Prostate gland (tissue), 2 donors: ENCODE measurements around the gene STARD3NL. TPM values are rescaled to one million over a fixed set of nuclear protein-coding genes. Genes with fewer than 3 reads are reported as not detected.
A peak's percentile ranks its signal among the peaks of the same experiment; 100 is the strongest.
"Not testable (repeated sequence)": the region's sequence is repeated elsewhere in the genome, so short reads cannot be mapped to it uniquely, and the experiment has no call there.

Source experiments
- DNase-seq: peaks from one replicate; pipeline ENCODE4 v3.0.0-alpha.2; 2019; ENCODE audit warnings: low spot score
- H3K27ac ChIP-seq, 2 donors: fragments of 200-600 bp; sonication (generic); 2 replicates each; pipeline ENCODE4 v1.5.1; 2017 to 2019
- H3K27me3 ChIP-seq: fragments of 200-600 bp; sonication (generic); replicated peaks from 2 replicates; pipeline ENCODE4 v1.5.1; 2019; ENCODE audit not compliant: insufficient read depth
- H3K36me3 ChIP-seq, 2 donors: fragments of 200-600 bp; sonication (generic); 1 replicate in 1 of 2; 2 replicates in 1 of 2; pipeline versions ENCODE4 v1.5.1 to v1.8.1; 2017 to 2019
- H3K4me1 ChIP-seq: fragments of 200-600 bp; sonication (generic); replicated peaks from 2 replicates; pipeline ENCODE4 v1.5.1; 2019
- H3K4me3 ChIP-seq, 2 donors: fragments of 200-600 bp; sonication (generic); 2 replicates each; pipeline ENCODE4 v1.5.1; 2017 to 2019
- H3K9me3 ChIP-seq: fragments of 200-600 bp; sonication (generic); 2 replicates; pipeline ENCODE4 v1.5.1; 2017
- CTCF ChIP-seq, 4 experiments: fragments of 200-600 bp in 2 of 4; fragments of 450-650 bp in 2 of 4; sonication (generic) in 2 of 4; IDR thresholded peaks; 1 replicate in 3 of 4; 2 replicates in 1 of 4; pipeline ENCODE4 v1.5.1; 2016 to 2019; ENCODE audit warnings: antibody characterized with exemption in 4 of 4, mild to moderate bottlenecking in 2 of 4, moderate library complexity in 2 of 4
- POLR2A ChIP-seq: fragments of 450-650 bp; IDR thresholded peaks from one replicate; pipeline ENCODE4 v1.6.1; 2016; ENCODE audit warnings: antibody characterized with exemption, mild to moderate bottlenecking
- POLR2AphosphoS5 ChIP-seq: sonication (generic); formaldehyde crosslinking; IDR thresholded peaks from one replicate; pipeline ENCODE4 v1.6.1; 2017; ENCODE audit warnings: antibody characterized with exemption
- WGBS: methylation state at CpG from one replicate; pipeline ENCODE4 v1.1.5; 2018; 5-methylcytosine and 5-hydroxymethylcytosine counted together
- intact Hi-C: fragments of 100-400 bp; cut with DNase I; formaldehyde crosslinking; loops from one replicate; pipeline ENCODE4 v1.14.2; 2022
- total RNA-seq, 2 donors: library from RNA; depleted of rRNA; stranded (reverse); fragments of >200 nt; gene quantifications; one replicate each; pipeline ENCODE4 v1.1.0, GENCODE V29; 2016

The STARD3NL gene
- total RNA-seq, 2 donors from 2014 or later, result 49.0 to 78.3 TPM

GRCh38 chr7:38223306-38223705 is 45.3 kb downstream of the STARD3NL start:
- no peak for TF ChIP-seq POLR2AphosphoS5
- no peaks in the 10 kb centered on the region for H3K27me3 ChIP-seq
- no peaks in the 10 kb centered on the region for H3K36me3 ChIP-seq
- no peak overlapping the region for H3K4me3 ChIP-seq
- peak overlapping the region; percentile 67 to 79 for H3K27ac ChIP-seq
- H3K4me1 ChIP-seq, result peaks cover 14% of the 10 kb centered on the region
- no peak for DNase-seq
- H3K9me3 ChIP-seq, result no peaks in the 10 kb centered on the region
- intact Hi-C loops, result loop anchor here (2.0 kb wide), 1 partner anchor 323 kb away; no protein-coding TSS in a partner anchor
- WGBS, result 82% methylated on average over 2 of the region's 2 CpGs

GRCh38 chr7:38224392-38224791 is 46.3 kb downstream of the STARD3NL start:
- no peaks in the 10 kb centered on the region for H3K36me3 ChIP-seq
- intact Hi-C loops, result no loop called here
- H3K4me3 ChIP-seq, result no peak overlapping the region
- H3K27ac ChIP-seq, result peak overlapping the region; percentile 58 to 79
- no peak for TF ChIP-seq POLR2AphosphoS5
- no peak for TF ChIP-seq CTCF (IDR thresholded peaks at IDR 0.05)
- no peak for TF ChIP-seq POLR2A
- no peak for DNase-seq
- no peaks in the 10 kb centered on the region for H3K9me3 ChIP-seq
- no peaks in the 10 kb centered on the region for H3K27me3 ChIP-seq
- H3K4me1 ChIP-seq, result peaks cover 14% of the 10 kb centered on the region
- WGBS, result 66% methylated on average over 5 of the region's 5 CpGs

- Histone ChIP-seq H3K27ac (peak overlapping the region; percentile 34 to 83), H3K9me3 (no peaks in the 10 kb centered on the region), H3K36me3 (no peaks in the 10 kb centered on the region), H3K4me3 (no peak overlapping the region), H3K27me3 (no peaks in the 10 kb centered on the region), H3K4me1 (no peaks in the 10 kb centered on the region)
- intact Hi-C loops, result no loop called here
- TF ChIP-seq POLR2AphosphoS5 (no peak), POLR2A (no peak)
- DNase-seq, result no peak
- WGBS, result 78% methylated on average over 6 of the region's 6 CpGs
Observed at GRCh38 chr7:38229386-38229785, 51.3 kb downstream of the STARD3NL start.

- no peak overlapping the region for H3K4me3 ChIP-seq
- no peaks in the 10 kb centered on the region for H3K27me3 ChIP-seq
- H3K4me1 ChIP-seq, result no peaks in the 10 kb centered on the region
- H3K9me3 ChIP-seq, result no peaks in the 10 kb centered on the region
- no peak for DNase-seq
- no peaks in the 10 kb centered on the region for H3K36me3 ChIP-seq
- intact Hi-C loops, result no loop called here
- WGBS, result 68% methylated on average over 6 of the region's 6 CpGs
- TF ChIP-seq POLR2AphosphoS5, result no peak
- TF ChIP-seq POLR2A, result no peak
- TF ChIP-seq CTCF (IDR thresholded peaks at IDR 0.05), result no peak
- peak overlapping the region; percentile 34 to 83 for H3K27ac ChIP-seq
Observed at GRCh38 chr7:38229884-38230642, 52.0 kb downstream of the STARD3NL start.

GRCh38 chr7:38232502-38233366 is 54.7 kb downstream of the STARD3NL start:
- TF ChIP-seq CTCF (IDR thresholded peaks at IDR 0.05) (no peak), POLR2A (no peak), POLR2AphosphoS5 (no peak)
- H3K36me3 ChIP-seq, result no peaks in the 10 kb centered on the region
- DNase-seq, result no peak
- intact Hi-C loops, result no loop called here
- no peaks in the 10 kb centered on the region for H3K4me1 ChIP-seq
- no peak overlapping the region for H3K4me3 ChIP-seq
- H3K9me3 ChIP-seq, result no peaks in the 10 kb centered on the region
- peak overlapping the region; percentile 58 to 83 for H3K27ac ChIP-seq
- H3K27me3 ChIP-seq, result no peaks in the 10 kb centered on the region
- 78% methylated on average over 11 of the region's 11 CpGs for WGBS

- H3K9me3 ChIP-seq, H3K36me3 ChIP-seq, intact Hi-C loops, H3K4me3 ChIP-seq, DNase-seq, H3K4me1 ChIP-seq, H3K27me3 ChIP-seq: not testable (repeated sequence)
- 94% methylated on average over 11 of the region's 11 CpGs for WGBS
- H3K27ac ChIP-seq, result peak overlapping the region; percentile 58 to 83
Observed at GRCh38 chr7:38234759-38235158, 56.7 kb downstream of the STARD3NL start.
